GM21576 (cell line): ENCODE data around the gene CTSW.

Experiments used
- ATAC-seq: cut with Tn5 transposase; IDR thresholded peaks from one replicate; pipeline ENCODE4 v1.9.1; 2021; ENCODE audit warnings: mild to moderate bottlenecking, moderate library complexity; ENCODE audit not compliant: unreplicated experiment

CTSW gene

GRCh38 chr11:65898656-65899355 is 19.2 kb downstream of the CTSW start:
- no peak for ATAC-seq

GRCh38 chr11:65899356-65900124 is 19.9 kb downstream of the CTSW start:
- ATAC-seq = peak; percentile 5

- ATAC-seq = peak; percentile 75
Measured at GRCh38 chr11:65900125-65900898, 20.7 kb downstream of the CTSW start, which contains the start of gene FOSL1. Gene FOSL1 (minus strand): TSS chr11:65900388. CDS start chr11:65900339, 49 bp downstream.

GRCh38 chr11:65900899-65901180 is 21.2 kb downstream of the CTSW start:
- no peak for ATAC-seq

- no peak for ATAC-seq
Measured at GRCh38 chr11:65903068-65903481, 23.4 kb downstream of the CTSW start.

- ATAC-seq = no peak
Measured at GRCh38 chr11:65903715-65904114, 24.1 kb downstream of the CTSW start.

- ATAC-seq = no peak
Measured at GRCh38 chr11:65906602-65907001, 27.0 kb downstream of the CTSW start.

- ATAC-seq = no peak
Measured at GRCh38 chr11:65907878-65908277, 28.2 kb downstream of the CTSW start.

- ATAC-seq = no peak
Measured at GRCh38 chr11:65911682-65912568, 32.3 kb downstream of the CTSW start.

GRCh38 chr11:65912845-65913244 is 33.2 kb downstream of the CTSW start:
- ATAC-seq = no peak

- no peak for ATAC-seq
Measured at GRCh38 chr11:65915101-65915820, 35.6 kb downstream of the CTSW start.

- no peak for ATAC-seq
Measured at GRCh38 chr11:65915821-65916251, 36.2 kb downstream of the CTSW start.

GRCh38 chr11:65916391-65916790 is 36.8 kb downstream of the CTSW start:
- no peak for ATAC-seq

GRCh38 chr11:65917077-65917433 is 37.4 kb downstream of the CTSW start:
- ATAC-seq = no peak

GRCh38 chr11:65917434-65918210 is 38.0 kb downstream of the CTSW start:
- no peak for ATAC-seq

GRCh38 chr11:65918211-65919140 is 38.8 kb downstream of the CTSW start, which contains the start of gene C11orf68:
Gene C11orf68 (minus strand): TSS chr11:65919062. CDS start chr11:65919031, 31 bp downstream.
- peak; percentile 42 for ATAC-seq

- ATAC-seq = peak; percentile 78
Measured at GRCh38 chr11:65919141-65919572, 39.5 kb downstream of the CTSW start, which contains the start of gene DRAP1. Gene DRAP1 (plus strand): TSS chr11:65919426. CDS start chr11:65919502, 76 bp downstream.
